K562 (cell line): ENCODE data around the gene ELF1. TPM values are rescaled to one million over a fixed set of nuclear protein-coding genes. Genes with fewer than 3 reads are reported as not detected.

ENCODE experiments used
- DIDO1 ChIP-seq: fragments of 450-650 bp; IDR thresholded peaks from 2 replicates; pipeline ENCODE4 v1.6.1; 2016; ENCODE audit warnings: low read depth, missing biosample characterization, missing genetic modification characterization
- EP400 ChIP-seq: fragments of 450-650 bp; IDR thresholded peaks from 2 replicates; pipeline ENCODE4 v1.6.1; 2017; ENCODE audit warnings: antibody characterized with exemption, mild to moderate bottlenecking, moderate library complexity
- ETV1 ChIP-seq: fragments of 450-650 bp; conservative IDR thresholded peaks from 2 replicates; pipeline ENCODE4 v1.6.1; 2016; ENCODE audit warnings: missing genetic modification characterization, control low read depth, low read depth, missing compliant biosample characterization
- HDAC1 ChIP-seq, 2 experiments: fragments of 450-650 bp; IDR thresholded peaks; 2 replicates each; pipeline ENCODE4 v1.6.1; 2016 to 2017; ENCODE audit warnings: inconsistent platforms in 1 of 2, mild to moderate bottlenecking in 1 of 2, moderate library complexity in 1 of 2
- HDGF ChIP-seq: fragments of 450-650 bp; IDR thresholded peaks from 2 replicates; pipeline ENCODE4 v1.6.1; 2016
- MEIS2 ChIP-seq: fragments of 450-650 bp; IDR thresholded peaks from 2 replicates; pipeline ENCODE4 v1.6.1; 2014; ENCODE audit warnings: mild to moderate bottlenecking; ENCODE audit not compliant: partially characterized antibody
- MNT ChIP-seq, 2 experiments: fragments of 450-650 bp; conservative IDR thresholded peaks; 2 replicates each; pipeline ENCODE4 v1.6.1; 2017; ENCODE audit warnings: mild to moderate bottlenecking in 2 of 2, moderate library complexity in 2 of 2
- MYNN ChIP-seq, 2 experiments: sonication (generic); formaldehyde crosslinking in 1 of 2; IDR thresholded peaks; 2 replicates each; pipeline versions ENCODE4 v1.5.0 to v1.6.1; 2016 to 2020; ENCODE audit warnings: antibody characterized with exemption in 1 of 2, missing genetic modification reagents in 1 of 2
- POLR3G ChIP-seq: IDR thresholded peaks from 2 replicates; pipeline ENCODE4 v1.6.1; 2011; ENCODE audit not compliant: insufficient read length, insufficient replicate concordance; ENCODE audit errors: extremely low read depth
- PRMT5 ChIP-seq: sonication (generic); formaldehyde crosslinking; IDR thresholded peaks from 2 replicates; pipeline ENCODE4 v1.5.0; 2020; ENCODE audit warnings: missing genetic modification reagents
- SRSF9 ChIP-seq: fragments of 200-400 bp; formaldehyde crosslinking; IDR thresholded peaks from 2 replicates; pipeline ENCODE4 v1.6.1; 2017; ENCODE audit warnings: low read depth, low read length, borderline replicate concordance
- TAF7 ChIP-seq: fragments of 450-650 bp; IDR thresholded peaks from 2 replicates; pipeline ENCODE4 v1.6.1; 2016; ENCODE audit warnings: missing genetic modification characterization, missing compliant biosample characterization
- ZFPM2 ChIP-seq: fragments of 250-450 bp; sonication (Bioruptor Pico); IDR thresholded peaks from 2 replicates; pipeline ENCODE4 v1.5.1; 2022; ENCODE audit warnings: mild to moderate bottlenecking
- polyA plus RNA-seq, 8 experiments: library from polyadenylated mRNA; depleted of rRNA in 4 of 8; stranded (reverse) in 5 of 8; unstranded in 3 of 8; fragments of >200 nt; fragmentation: Nextera tagmentation in 2 of 8; fragmentation: Illumina TruSeq in 1 of 8; extraction: Ambion mirVana in 2 of 8; extraction: Trizol in 1 of 8; gene quantifications; 2 replicates each; pipeline versions ENCODE4 v1.2.1 to v1.2.3, GENCODE V29; 2011 to 2014; ENCODE audit warnings: inconsistent platforms in 1 of 8, missing spikeins in 1 of 8
- total RNA-seq, 7 experiments: library from RNA; depleted of rRNA in 6 of 7; stranded (reverse); fragments of >200 nt in 6 of 7; fragmentation: Illumina TruSeq in 2 of 7; extraction: Trizol in 2 of 7; gene quantifications; 2 replicates each; pipeline versions ENCODE4 v1.2.1 to v1.2.3, GENCODE V29; 2011 to 2021; ENCODE audit warnings: low replicate concordance in 1 of 7
- TF ChIP-seq, protein P1 (sequence below): IDR thresholded peaks from 2 replicates; pipeline ENCODE4 v1.6.1; 2012; ENCODE audit warnings: low read depth, low read length, improper control_type of control experiment, borderline replicate concordance
- TF ChIP-seq, protein P2 (sequence below): sonication (generic); formaldehyde crosslinking; IDR thresholded peaks from 2 replicates; pipeline ENCODE4 v1.8.1; 2023; ENCODE audit warnings: mild to moderate bottlenecking, missing genetic modification reagents
- TF ChIP-seq, protein P3 (sequence below): fragments of 200-400 bp; formaldehyde crosslinking; IDR thresholded peaks from 2 replicates; pipeline ENCODE4 v1.6.1; 2017; ENCODE audit warnings: mild to moderate bottlenecking, low read depth, low read length, moderate library complexity

Gene ELF1
- total and polyA plus RNA-seq, 9 of the 15 experiments (the other 6 are each of a cell fraction or from before 2014, with no cell fraction given) = 24.7 to 54.4 (median 33.4) TPM

- TF ChIP-seq ZFPM2 (CRISPR knock-in tag) = no peak
- no peak for TF ChIP-seq POLR3G
- TF ChIP-seq MNT (conservative IDR thresholded peaks at IDR 0.05) = peak; percentile 61 to 76
- no peak for TF ChIP-seq MEIS2
- peak; percentile 61; the same call in 1 of the 2 replicates for TF ChIP-seq DIDO1 (tag)
- TF ChIP-seq HDGF = no peak
- TF ChIP-seq PRMT5 (CRISPR knock-in tag) = no peak
- peak; percentile 30; the same call in 1 of the 2 replicates for TF ChIP-seq TAF7 (tag)
- TF ChIP-seq, protein P1, sequence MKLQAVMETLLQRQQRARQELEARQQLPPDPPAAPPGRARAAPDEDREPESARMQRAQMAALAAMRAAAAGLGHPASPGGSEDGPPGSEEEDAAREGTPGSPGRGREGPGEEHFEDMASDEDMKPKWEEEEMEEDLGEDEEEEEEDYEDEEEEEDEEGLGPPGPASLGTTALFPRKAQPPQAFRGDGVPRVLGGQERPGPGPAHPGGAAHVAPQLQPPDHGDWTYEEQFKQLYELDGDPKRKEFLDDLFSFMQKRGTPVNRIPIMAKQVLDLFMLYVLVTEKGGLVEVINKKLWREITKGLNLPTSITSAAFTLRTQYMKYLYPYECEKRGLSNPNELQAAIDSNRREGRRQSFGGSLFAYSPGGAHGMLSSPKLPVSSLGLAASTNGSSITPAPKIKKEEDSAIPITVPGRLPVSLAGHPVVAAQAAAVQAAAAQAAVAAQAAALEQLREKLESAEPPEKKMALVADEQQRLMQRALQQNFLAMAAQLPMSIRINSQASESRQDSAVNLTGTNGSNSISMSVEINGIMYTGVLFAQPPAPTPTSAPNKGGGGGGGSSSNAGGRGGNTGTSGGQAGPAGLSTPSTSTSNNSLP = no peak
- TF ChIP-seq, protein P2, sequence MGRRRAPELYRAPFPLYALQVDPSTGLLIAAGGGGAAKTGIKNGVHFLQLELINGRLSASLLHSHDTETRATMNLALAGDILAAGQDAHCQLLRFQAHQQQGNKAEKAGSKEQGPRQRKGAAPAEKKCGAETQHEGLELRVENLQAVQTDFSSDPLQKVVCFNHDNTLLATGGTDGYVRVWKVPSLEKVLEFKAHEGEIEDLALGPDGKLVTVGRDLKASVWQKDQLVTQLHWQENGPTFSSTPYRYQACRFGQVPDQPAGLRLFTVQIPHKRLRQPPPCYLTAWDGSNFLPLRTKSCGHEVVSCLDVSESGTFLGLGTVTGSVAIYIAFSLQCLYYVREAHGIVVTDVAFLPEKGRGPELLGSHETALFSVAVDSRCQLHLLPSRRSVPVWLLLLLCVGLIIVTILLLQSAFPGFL (CRISPR knock-in tag) = no peak
- TF ChIP-seq HDAC1 (IDR thresholded peaks at IDR 0.05) = peak in 1 of 2 experiments; percentile 65; a peak in 2 of 4 replicates
- peak; percentile 13; the same call in 1 of the 2 replicates for TF ChIP-seq MYNN (IDR thresholded peaks at IDR 0.05)
- no peak for TF ChIP-seq MYNN (CRISPR knock-in tag; IDR thresholded peaks at IDR 0.05)
- TF ChIP-seq, protein P3, sequence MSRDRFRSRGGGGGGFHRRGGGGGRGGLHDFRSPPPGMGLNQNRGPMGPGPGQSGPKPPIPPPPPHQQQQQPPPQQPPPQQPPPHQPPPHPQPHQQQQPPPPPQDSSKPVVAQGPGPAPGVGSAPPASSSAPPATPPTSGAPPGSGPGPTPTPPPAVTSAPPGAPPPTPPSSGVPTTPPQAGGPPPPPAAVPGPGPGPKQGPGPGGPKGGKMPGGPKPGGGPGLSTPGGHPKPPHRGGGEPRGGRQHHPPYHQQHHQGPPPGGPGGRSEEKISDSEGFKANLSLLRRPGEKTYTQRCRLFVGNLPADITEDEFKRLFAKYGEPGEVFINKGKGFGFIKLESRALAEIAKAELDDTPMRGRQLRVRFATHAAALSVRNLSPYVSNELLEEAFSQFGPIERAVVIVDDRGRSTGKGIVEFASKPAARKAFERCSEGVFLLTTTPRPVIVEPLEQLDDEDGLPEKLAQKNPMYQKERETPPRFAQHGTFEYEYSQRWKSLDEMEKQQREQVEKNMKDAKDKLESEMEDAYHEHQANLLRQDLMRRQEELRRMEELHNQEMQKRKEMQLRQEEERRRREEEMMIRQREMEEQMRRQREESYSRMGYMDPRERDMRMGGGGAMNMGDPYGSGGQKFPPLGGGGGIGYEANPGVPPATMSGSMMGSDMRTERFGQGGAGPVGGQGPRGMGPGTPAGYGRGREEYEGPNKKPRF = no peak
- TF ChIP-seq SRSF9 = no peak
- peak; percentile 82 for TF ChIP-seq EP400
- 0 out of 2 replicates have a peak, but pooled peaks have one; percentile 29 for TF ChIP-seq ETV1 (tag)
These were observed 42.2 kb upstream of the ELF1 start, which contains the start of gene WBP4 (continued) for GRCh38 chr13:41061075-41061913.
